NCI-H2081 (cell line): Measurements from ENCODE around the gene KCTD17.
A peak's percentile ranks its signal among the peaks of the same experiment; 100 is the strongest.
"Not testable (repeated sequence)": the region's sequence is repeated elsewhere in the genome, so short reads cannot be mapped to it uniquely, and the experiment has no call there.

Source experiments
- DNase-seq, 2 experiments: peaks; one replicate each; lab custom pipeline; 2025; lab: John Stamatoyannopoulos, UW

KCTD17 gene

GRCh38 chr22:37060801-37061610 is 9.5 kb downstream of the KCTD17 start:
- peak; percentile 23 to 53 for DNase-seq

GRCh38 chr22:37061611-37062375 is 10.3 kb downstream of the KCTD17 start:
- DNase-seq, result no peak

GRCh38 chr22:37062376-37062675 is 10.8 kb downstream of the KCTD17 start:
- no peak for DNase-seq

GRCh38 chr22:37062702-37063381 is 11.3 kb downstream of the KCTD17 start:
- DNase-seq, result no peak

GRCh38 chr22:37063431-37064420 is 12.2 kb downstream of the KCTD17 start:
- DNase-seq, result peak; percentile 61 to 76

- DNase-seq, result no peak
These were observed 13.0 kb downstream of the KCTD17 start for GRCh38 chr22:37064553-37064952.

- DNase-seq, result no peak
These were observed 13.6 kb downstream of the KCTD17 start for GRCh38 chr22:37065180-37065579.

- no peak for DNase-seq
These were observed 14.4 kb downstream of the KCTD17 start for GRCh38 chr22:37065961-37066360.

GRCh38 chr22:37067428-37067827 is 15.9 kb downstream of the KCTD17 start:
- DNase-seq, result no peak

GRCh38 chr22:37068859-37069258 is 17.3 kb downstream of the KCTD17 start:
- DNase-seq, result no peak

GRCh38 chr22:37069319-37069718 is 17.8 kb downstream of the KCTD17 start:
- DNase-seq, result no peak

- DNase-seq, result no peak
These were observed 18.2 kb downstream of the KCTD17 start for GRCh38 chr22:37069719-37070118.

GRCh38 chr22:37070334-37070733 is 18.8 kb downstream of the KCTD17 start:
- no peak for DNase-seq

- no peak for DNase-seq
These were observed 19.2 kb downstream of the KCTD17 start for GRCh38 chr22:37070744-37071143.

GRCh38 chr22:37071850-37072592 is 20.5 kb downstream of the KCTD17 start:
- DNase-seq, result not testable (repeated sequence)

GRCh38 chr22:37072673-37073072 is 21.1 kb downstream of the KCTD17 start:
- no peak for DNase-seq

- no peak for DNase-seq
These were observed 23.0 kb downstream of the KCTD17 start for GRCh38 chr22:37074537-37074936.

GRCh38 chr22:37075046-37075445 is 23.5 kb downstream of the KCTD17 start:
- DNase-seq, result no peak

- no peak for DNase-seq
These were observed 24.4 kb downstream of the KCTD17 start for GRCh38 chr22:37075822-37076433.

- peak; percentile 4 to 6 for DNase-seq
These were observed 26.4 kb downstream of the KCTD17 start for GRCh38 chr22:37077802-37078448.
